Nephron (organoid): ENCODE data around the gene B4GALNT2.

ENCODE experiments used
- H3K27ac Mint-ChIP-seq, 3 experiments: 2 replicates each; pipeline ENCODE4 v1.8.0; 2020; ENCODE audit warnings: mixed read lengths in 3 of 3, mild to moderate bottlenecking in 2 of 3, moderate library complexity in 1 of 3
- H3K27me3 Mint-ChIP-seq: 2 replicates; pipeline ENCODE4 v1.8.0; 2021; ENCODE audit warnings: low read depth, mild to moderate bottlenecking, moderate library complexity, mixed read lengths
- H3K36me3 Mint-ChIP-seq: 2 replicates; pipeline ENCODE4 v1.8.0; 2020; ENCODE audit warnings: low read depth, mixed read lengths
- H3K4me1 Mint-ChIP-seq: 2 replicates; pipeline ENCODE4 v1.8.0; 2020; ENCODE audit warnings: mixed read lengths
- H3K4me3 Mint-ChIP-seq, 3 experiments: 2 replicates each; pipeline ENCODE4 v1.8.0; 2020; ENCODE audit warnings: mild to moderate bottlenecking in 3 of 3, mixed read lengths in 3 of 3, moderate library complexity in 2 of 3
- H3K9me3 Mint-ChIP-seq: 2 replicates; pipeline ENCODE4 v1.8.0; 2020; ENCODE audit warnings: mixed read lengths
- TF ChIP-seq, protein P1 (sequence below), 3 experiments: fragments of 200-600 bp; sonication (generic); IDR thresholded peaks; one replicate each; pipeline ENCODE4 v1.5.0; 2021; ENCODE audit warnings: antibody characterized with exemption in 3 of 3; ENCODE audit not compliant: unreplicated experiment in 3 of 3

B4GALNT2 gene

DNA sequence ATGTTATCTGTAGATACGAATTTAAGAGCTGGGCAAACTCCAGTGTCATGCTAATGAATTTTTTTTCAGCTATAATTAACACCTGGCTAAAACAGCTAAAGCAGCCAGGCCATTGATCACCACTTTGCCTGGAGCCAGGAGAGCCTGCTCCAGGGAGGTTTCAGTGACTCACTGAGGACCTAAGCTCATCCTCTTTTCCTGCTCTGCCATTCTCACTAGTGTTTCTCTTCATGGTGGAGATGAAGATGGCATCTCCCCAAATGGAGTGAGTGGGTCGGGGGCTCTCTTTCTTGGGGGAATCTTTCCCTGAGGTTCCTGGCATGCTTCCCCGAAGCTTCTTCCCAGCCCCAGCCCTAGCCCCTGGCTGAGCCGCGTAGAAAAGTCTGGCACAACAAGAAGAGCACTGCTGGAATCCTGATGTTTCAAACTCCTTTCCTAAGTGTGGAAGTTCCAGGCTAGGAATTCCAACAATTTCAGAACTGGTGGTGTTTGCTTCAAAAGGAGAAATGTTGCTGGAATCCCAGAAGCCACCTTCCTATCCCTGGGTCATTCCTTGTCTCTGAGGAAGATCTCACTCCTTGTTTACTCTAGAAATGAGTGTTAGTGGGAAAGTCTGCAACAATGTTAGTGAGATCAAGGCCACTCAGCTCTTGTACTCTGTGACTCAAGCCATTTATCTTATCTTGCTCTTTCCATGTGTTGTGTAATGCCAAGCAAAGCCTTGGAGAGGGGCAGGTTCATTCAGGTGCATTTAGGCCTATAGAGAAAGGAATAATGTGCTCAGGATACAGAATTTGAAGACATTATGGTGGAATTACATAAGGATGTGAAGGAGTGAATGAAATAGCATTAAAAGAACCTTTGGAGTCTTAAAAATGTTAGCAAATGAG lies 26.0 kb upstream of the B4GALNT2 start:
- Mint-ChIP-seq H3K27ac (no peak overlapping the region), H3K36me3 (no peaks in the 10 kb centered on the region), H3K4me1 (no peaks in the 10 kb centered on the region), H3K4me3 (no peak overlapping the region), H3K27me3 (no peaks in the 10 kb centered on the region), H3K9me3 (no peaks in the 10 kb centered on the region)
- TF ChIP-seq, protein P1, sequence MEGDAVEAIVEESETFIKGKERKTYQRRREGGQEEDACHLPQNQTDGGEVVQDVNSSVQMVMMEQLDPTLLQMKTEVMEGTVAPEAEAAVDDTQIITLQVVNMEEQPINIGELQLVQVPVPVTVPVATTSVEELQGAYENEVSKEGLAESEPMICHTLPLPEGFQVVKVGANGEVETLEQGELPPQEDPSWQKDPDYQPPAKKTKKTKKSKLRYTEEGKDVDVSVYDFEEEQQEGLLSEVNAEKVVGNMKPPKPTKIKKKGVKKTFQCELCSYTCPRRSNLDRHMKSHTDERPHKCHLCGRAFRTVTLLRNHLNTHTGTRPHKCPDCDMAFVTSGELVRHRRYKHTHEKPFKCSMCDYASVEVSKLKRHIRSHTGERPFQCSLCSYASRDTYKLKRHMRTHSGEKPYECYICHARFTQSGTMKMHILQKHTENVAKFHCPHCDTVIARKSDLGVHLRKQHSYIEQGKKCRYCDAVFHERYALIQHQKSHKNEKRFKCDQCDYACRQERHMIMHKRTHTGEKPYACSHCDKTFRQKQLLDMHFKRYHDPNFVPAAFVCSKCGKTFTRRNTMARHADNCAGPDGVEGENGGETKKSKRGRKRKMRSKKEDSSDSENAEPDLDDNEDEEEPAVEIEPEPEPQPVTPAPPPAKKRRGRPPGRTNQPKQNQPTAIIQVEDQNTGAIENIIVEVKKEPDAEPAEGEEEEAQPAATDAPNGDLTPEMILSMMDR (IDR thresholded peaks at IDR 0.05; ENCODE audit: unreplicated experiment in 3 of 3): no peak

DNA sequence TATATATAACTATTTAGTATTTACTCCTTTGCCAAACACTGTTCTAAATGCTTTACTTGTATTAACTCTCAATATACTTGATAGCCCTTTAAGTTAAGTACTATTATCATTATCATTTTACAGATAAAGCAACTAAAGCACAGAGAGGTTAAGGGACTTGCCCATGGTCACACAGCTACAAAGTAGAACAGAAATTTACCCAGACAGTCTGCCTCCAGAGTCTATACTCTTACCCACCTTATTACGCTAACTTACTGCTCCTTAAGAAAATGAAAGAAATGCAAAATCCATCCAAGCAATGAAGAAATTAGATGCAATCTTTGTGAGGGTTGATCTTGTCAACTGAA lies 25.4 kb upstream of the B4GALNT2 start:
- TF ChIP-seq, protein P1 (IDR thresholded peaks at IDR 0.05; ENCODE audit: unreplicated experiment in 3 of 3): no peak
- H3K4me1 Mint-ChIP-seq: no peaks in the 10 kb centered on the region
- H3K27me3 Mint-ChIP-seq: no peaks in the 10 kb centered on the region
- no peaks in the 10 kb centered on the region for H3K36me3 Mint-ChIP-seq
- H3K27ac Mint-ChIP-seq: no peak overlapping the region
- H3K9me3 Mint-ChIP-seq: no peaks in the 10 kb centered on the region
- H3K4me3 Mint-ChIP-seq: no peak overlapping the region

DNA sequence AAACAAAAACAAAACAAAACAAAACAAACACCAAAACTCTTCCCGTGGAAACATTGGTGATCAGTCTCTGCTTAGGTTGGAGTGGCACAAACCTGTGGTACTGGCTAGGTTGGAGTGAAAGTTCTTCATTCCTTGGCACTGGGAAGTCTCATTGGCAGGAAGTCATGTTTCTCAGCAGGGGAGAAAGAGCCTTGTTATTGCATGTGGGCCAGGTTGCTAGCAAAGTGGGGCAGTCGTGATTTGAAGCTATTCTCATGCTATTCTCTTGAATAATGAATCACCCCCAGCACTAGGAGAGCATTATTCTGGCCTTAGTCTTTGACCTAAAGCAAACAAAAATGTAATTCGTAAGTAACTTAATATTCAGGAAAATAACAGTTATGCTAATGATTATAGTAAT lies 24.3 kb upstream of the B4GALNT2 start:
- TF ChIP-seq, protein P1 (IDR thresholded peaks at IDR 0.05; ENCODE audit: unreplicated experiment in 3 of 3): no peak
- Mint-ChIP-seq H3K9me3 (no peaks in the 10 kb centered on the region), H3K27ac (no peak overlapping the region), H3K27me3 (no peaks in the 10 kb centered on the region), H3K36me3 (no peaks in the 10 kb centered on the region), H3K4me3 (no peak overlapping the region), H3K4me1 (no peaks in the 10 kb centered on the region)

DNA sequence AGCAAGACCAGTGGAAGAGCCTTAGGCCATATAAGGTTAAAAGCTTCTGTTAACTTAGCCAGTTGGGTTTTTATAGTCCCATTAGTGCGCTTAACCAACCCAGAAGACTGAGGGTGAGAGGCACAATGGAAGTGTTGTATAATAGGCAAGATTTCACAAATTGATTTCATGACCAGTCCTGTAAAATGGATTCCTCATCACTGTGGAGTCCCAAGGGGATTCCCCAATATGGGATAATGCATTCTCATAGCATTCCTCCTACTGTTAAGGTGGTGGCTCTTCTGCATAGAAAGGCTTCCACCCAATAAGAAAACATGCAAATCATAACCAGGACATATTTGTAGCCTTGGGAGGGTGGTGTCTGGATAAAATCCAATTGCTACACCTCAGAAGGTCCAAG lies 22.1 kb upstream of the B4GALNT2 start:
- TF ChIP-seq, protein P1 (IDR thresholded peaks at IDR 0.05; ENCODE audit: unreplicated experiment in 3 of 3): no peak
- Mint-ChIP-seq H3K27ac (no peak overlapping the region), H3K27me3 (peaks cover 5% of the 10 kb centered on the region), H3K9me3 (no peaks in the 10 kb centered on the region), H3K4me1 (no peaks in the 10 kb centered on the region), H3K4me3 (no peak overlapping the region), H3K36me3 (no peaks in the 10 kb centered on the region)

DNA sequence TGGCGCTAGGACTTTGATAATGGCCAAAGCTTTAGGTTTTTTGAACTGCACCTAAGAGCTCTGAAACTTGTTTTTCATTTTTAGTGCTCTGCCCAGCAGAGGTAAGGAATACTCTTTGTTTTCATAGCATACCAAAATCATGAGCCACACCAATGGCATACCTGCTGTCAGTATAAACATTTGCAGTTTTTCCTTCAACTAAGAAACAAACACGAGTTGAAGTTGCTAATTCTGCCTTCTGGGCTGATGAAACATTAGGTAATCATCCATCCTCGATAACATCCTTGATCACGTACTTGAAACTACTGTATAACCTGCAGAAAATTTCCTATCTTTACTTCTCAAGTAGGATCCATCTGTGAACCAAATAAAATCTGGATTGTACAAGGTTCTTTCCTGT lies 20.6 kb upstream of the B4GALNT2 start:
- H3K4me1 Mint-ChIP-seq: no peaks in the 10 kb centered on the region
- peaks cover 10% of the 10 kb centered on the region for H3K27me3 Mint-ChIP-seq
- no peak overlapping the region for H3K4me3 Mint-ChIP-seq
- TF ChIP-seq, protein P1 (IDR thresholded peaks at IDR 0.05; ENCODE audit: unreplicated experiment in 3 of 3): no peak
- H3K27ac Mint-ChIP-seq: no peak overlapping the region
- H3K36me3 Mint-ChIP-seq: no peaks in the 10 kb centered on the region
- H3K9me3 Mint-ChIP-seq: no peaks in the 10 kb centered on the region

DNA sequence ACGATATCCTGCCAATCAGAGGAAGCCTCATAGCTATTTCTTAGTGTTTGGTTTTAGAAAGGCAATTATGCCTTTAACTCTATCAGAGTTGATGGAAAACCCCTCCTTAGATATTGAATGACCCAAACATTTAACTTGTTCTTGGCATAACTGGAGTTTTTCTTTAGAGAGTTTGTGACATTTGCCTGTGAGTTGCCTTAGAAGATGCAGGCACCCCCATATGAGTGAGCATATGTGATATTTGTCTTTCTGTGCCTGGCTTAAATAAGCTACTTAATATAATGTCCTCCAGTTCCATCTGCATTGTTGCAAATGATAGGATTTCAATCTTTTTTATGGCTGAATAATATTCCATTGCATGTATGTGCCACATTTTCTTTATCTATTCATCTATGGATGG lies 19.6 kb upstream of the B4GALNT2 start:
- Mint-ChIP-seq H3K27me3 (peaks cover 10% of the 10 kb centered on the region), H3K9me3 (no peaks in the 10 kb centered on the region), H3K27ac (no peak overlapping the region), H3K4me3 (no peak overlapping the region), H3K36me3 (no peaks in the 10 kb centered on the region), H3K4me1 (no peaks in the 10 kb centered on the region)
- TF ChIP-seq, protein P1 (IDR thresholded peaks at IDR 0.05; ENCODE audit: unreplicated experiment in 3 of 3): no peak
